K562 (cell line): ENCODE results near the gene GATA1. TPM values are rescaled to one million over a fixed set of nuclear protein-coding genes. Genes with fewer than 3 reads are reported as not detected.
A peak's percentile ranks its signal among the peaks of the same experiment; 100 is the strongest.

ENCODE experiments used
- ATAC-seq: fragments of 200-7000 bp; cut with Tn5 transposase; 3 replicates; pipeline ENCODE4 v1.9.1; 2020; ENCODE audit warnings: moderate library complexity
- BruUV-seq: library from RNA; stranded (reverse); fragments of 400-500 nt; replicated peaks from 2 replicates; lab custom pipeline; 2021; lab: Mats Ljungman, UMichigan
- CTCF ChIA-PET: fragments of 300-600 bp; formaldehyde crosslinking; extraction: SDS; loops from one replicate; lab custom pipeline; 2021; ENCODE audit warnings: low intra/inter-chr PET ratio; lab: Yijun Ruan, JAX
- POLR2A ChIA-PET: fragments of 300-600, 350-650 bp; sonication (Branson Sonifier 250); formaldehyde crosslinking; extraction: SDS; loops from one replicate; lab custom pipeline; 2021; ENCODE audit warnings: antibody characterized with exemption, inconsistent platforms; lab: Yijun Ruan, JAX
- DNase-seq, 4 experiments: peaks; one replicate each; pipeline versions ENCODE4 v3.0.0 to v3.0.0-alpha.2; 2011 to 2018; ENCODE audit warnings: low spot score in 3 of 4, mixed read lengths in 3 of 4; ENCODE audit errors: extremely low read depth in 1 of 4
- FAIRE-seq: peaks from 2 replicates; lab custom pipeline; 2011; peaks lifted over from hg19 to GRCh38; lab: Jason Lieb, UNC
- H2AFZ ChIP-seq: 2 replicates; pipeline ENCODE4 v1.6.0; 2011; ENCODE audit warnings: low read depth, low read length, control low read depth, inconsistent platforms
- H3K27ac ChIP-seq: fragments of 200-600 bp; 3 replicates; pipeline ENCODE4 v1.8.0; 2011; ENCODE audit warnings: low read depth, mild to moderate bottlenecking, control low read depth, inconsistent platforms, low read length, moderate library complexity, mixed read lengths; ENCODE audit errors: extremely low read depth
- H3K27me3 ChIP-seq, 2 experiments: fragments of 300-600 bp in 1 of 2; 2 replicates in 1 of 2; 3 replicates in 1 of 2; pipeline versions ENCODE4 v1.6.0 to v1.8.0; 2011; ENCODE audit warnings: inconsistent platforms in 2 of 2, low read length in 2 of 2, mild to moderate bottlenecking in 1 of 2, mixed read lengths in 1 of 2, moderate library complexity in 1 of 2; ENCODE audit not compliant: control insufficient read depth in 2 of 2, insufficient read depth in 2 of 2
- H3K36me3 ChIP-seq: fragments of 300-600 bp; 3 replicates; pipeline ENCODE4 v1.8.0; 2011; ENCODE audit warnings: mild to moderate bottlenecking, low read length, inconsistent platforms; ENCODE audit not compliant: control insufficient read depth, insufficient read depth
- H3K4me1 ChIP-seq, 2 experiments: fragments of 200-600 bp in 1 of 2; replicated peaks in 1 of 2; 2 replicates in 1 of 2; 3 replicates in 1 of 2; pipeline versions ENCODE4 v1.5.1 to v1.8.0; 2011; ENCODE audit warnings: inconsistent platforms in 2 of 2, low read length in 2 of 2, mild to moderate bottlenecking in 1 of 2, mixed read lengths in 1 of 2, moderate library complexity in 1 of 2; ENCODE audit not compliant: control insufficient read depth in 2 of 2, insufficient read depth in 2 of 2
- H3K4me2 ChIP-seq: 2 replicates; pipeline ENCODE4 v1.6.1; 2011; ENCODE audit warnings: low read length, control low read depth, inconsistent platforms, mixed read lengths; ENCODE audit not compliant: insufficient read depth
- H3K4me3 ChIP-seq: fragments of 200-600 bp; sonication (generic), shearing (Covaris generic); 2 replicates; pipeline ENCODE4 v1.5.1; 2016; ENCODE audit warnings: control low read depth, inconsistent platforms
- H3K79me2 ChIP-seq: fragments of 200-600 bp; 3 replicates; pipeline ENCODE4 v1.8.0; 2011; ENCODE audit warnings: low read length, inconsistent platforms; ENCODE audit not compliant: control insufficient read depth, insufficient read depth
- H3K9ac ChIP-seq, 2 experiments: 2 replicates each; pipeline versions ENCODE4 v1.6.0 to v1.6.1; 2011; ENCODE audit warnings: low read depth in 2 of 2, low read length in 2 of 2, control low read depth in 1 of 2, inconsistent platforms in 1 of 2, mild to moderate bottlenecking in 1 of 2, mixed read lengths in 1 of 2; ENCODE audit not compliant: insufficient read depth in 1 of 2
- H3K9me1 ChIP-seq: one replicate; pipeline ENCODE4 v1.6.0; 2011; ENCODE audit warnings: inconsistent platforms, mild to moderate bottlenecking, low read length, moderate library complexity; ENCODE audit not compliant: control insufficient read depth, insufficient read depth
- H3K9me3 ChIP-seq: replicated peaks from 2 replicates; pipeline ENCODE4 v1.5.1; 2011; ENCODE audit warnings: low read depth, low read length, inconsistent platforms; ENCODE audit not compliant: control insufficient read depth, insufficient read depth
- H4K20me1 ChIP-seq: replicated peaks from 2 replicates; pipeline ENCODE4 v1.6.1; 2011; ENCODE audit warnings: low read length, inconsistent platforms, mixed read lengths; ENCODE audit not compliant: control insufficient read depth, insufficient read depth
- NFYB ChIP-seq: IDR thresholded peaks from 2 replicates; pipeline ENCODE4 v1.6.1; 2011; ENCODE audit warnings: mild to moderate bottlenecking, moderate library complexity; ENCODE audit not compliant: insufficient read length; ENCODE audit errors: extremely low read depth
- YY1 ChIP-seq, 3 experiments: IDR thresholded peaks; 2 replicates each; pipeline ENCODE4 v1.6.1; 2011; ENCODE audit warnings: low read length in 2 of 3, mild to moderate bottlenecking in 2 of 3, moderate library complexity in 2 of 3, borderline replicate concordance in 1 of 3, control low read depth in 1 of 3, low read depth in 1 of 3; ENCODE audit not compliant: insufficient read depth in 3 of 3, insufficient replicate concordance in 2 of 3, control insufficient read depth in 1 of 3, insufficient read length in 1 of 3; ENCODE audit errors: extremely low read depth in 1 of 3
- ZNF24 ChIP-seq: fragments of 450-650 bp; IDR thresholded peaks from 2 replicates; pipeline ENCODE4 v1.6.1; 2016
- ZNF263 ChIP-seq: sonication (generic); formaldehyde crosslinking; IDR thresholded peaks from 2 replicates; pipeline ENCODE4 v1.8.0; 2022; ENCODE audit warnings: mild to moderate bottlenecking, missing genetic modification reagents, borderline replicate concordance
- WGBS: fragments of 100-300 bp; shearing (Covaris generic); methylation state at CpG from one replicate; pipeline ENCODE4 v1.1.6; 2016; ENCODE audit warnings: low coverage, mixed read lengths; ENCODE audit not compliant: insufficient coverage; ENCODE audit errors: missing lambda C conversion rate; 5-methylcytosine and 5-hydroxymethylcytosine counted together
- in situ Hi-C: fragments of 300-500 bp; cut with MboI; formaldehyde crosslinking; loops from 4 replicates; pipeline ENCODE4 v1.15.0; 2018; ENCODE audit warnings: inconsistent platforms, mixed read lengths
- intact Hi-C: fragments of 100-400 bp; cut with micrococcal nuclease; formaldehyde crosslinking; loops from 2 replicates; pipeline ENCODE4 v1.14.2; 2022
- polyA plus RNA-seq, 8 experiments: library from polyadenylated mRNA; depleted of rRNA in 4 of 8; stranded (reverse) in 5 of 8; unstranded in 3 of 8; fragments of >200 nt; fragmentation: Nextera tagmentation in 2 of 8; fragmentation: Illumina TruSeq in 1 of 8; extraction: Ambion mirVana in 2 of 8; extraction: Trizol in 1 of 8; gene quantifications; 2 replicates each; pipeline versions ENCODE4 v1.2.1 to v1.2.3, GENCODE V29; 2011 to 2014; ENCODE audit warnings: inconsistent platforms in 1 of 8, missing spikeins in 1 of 8
- total RNA-seq, 7 experiments: library from RNA; depleted of rRNA in 6 of 7; stranded (reverse); fragments of >200 nt in 6 of 7; fragmentation: Illumina TruSeq in 2 of 7; extraction: Trizol in 2 of 7; gene quantifications; 2 replicates each; pipeline versions ENCODE4 v1.2.1 to v1.2.3, GENCODE V29; 2011 to 2021; ENCODE audit warnings: low replicate concordance in 1 of 7
- TF ChIP-seq, protein P1 (sequence below), 2 experiments: fragments of 450-650 bp; conservative IDR thresholded peaks; 2 replicates each; pipeline ENCODE4 v1.6.1; 2017; ENCODE audit warnings: mild to moderate bottlenecking in 2 of 2, moderate library complexity in 2 of 2

GATA1 gene
- total and polyA plus RNA-seq, 9 of the 15 experiments (the other 6 are each of a cell fraction or from before 2014, with no cell fraction given), result 11.9 to 291 (median 116) TPM

- CTCF ChIA-PET, result no interaction called here
- peaks cover 4 to 13% of the 10 kb centered on the region in 2 experiments; a peak in 4 of 5 replicates for H3K4me1 ChIP-seq
- intact Hi-C loops (no loop called here), in situ Hi-C loops (no loop called here)
- no peak overlapping the region for H3K4me2 ChIP-seq
- no peaks in the 10 kb centered on the region for H3K9me1 ChIP-seq
- H2AFZ ChIP-seq, result no peak overlapping the region
- DNase-seq (peak in 1 of 4 experiments; percentile 34), FAIRE-seq (no peak), ATAC-seq (no peak)
- 95% methylated on average over 3 of the region's 8 CpGs for WGBS
- no peaks in the 10 kb centered on the region for H3K36me3 ChIP-seq
- peaks cover 9% of the 10 kb centered on the region; the same call in 2 of the 3 replicates for H3K79me2 ChIP-seq
- no peaks in the 10 kb centered on the region for H3K27me3 ChIP-seq
- no peak overlapping the region for H3K27ac ChIP-seq
- BruUV-seq, result no TSS peak
- TF ChIP-seq YY1 (IDR thresholded peaks at IDR 0.05; ENCODE audit: borderline replicate concordance in 1 of 3, control insufficient read depth in 1 of 3, extremely low read depth in 1 of 3, insufficient read depth in 3 of 3, insufficient read length in 1 of 3, insufficient replicate concordance in 2 of 3, low read depth in 1 of 3, low read length in 2 of 3) (peak in 1 of 3 experiments; percentile 12), NFYB (peak; percentile 29), ZNF24 (no peak), ZNF263 (CRISPR knock-in tag) (no peak)
- TF ChIP-seq, protein P1, sequence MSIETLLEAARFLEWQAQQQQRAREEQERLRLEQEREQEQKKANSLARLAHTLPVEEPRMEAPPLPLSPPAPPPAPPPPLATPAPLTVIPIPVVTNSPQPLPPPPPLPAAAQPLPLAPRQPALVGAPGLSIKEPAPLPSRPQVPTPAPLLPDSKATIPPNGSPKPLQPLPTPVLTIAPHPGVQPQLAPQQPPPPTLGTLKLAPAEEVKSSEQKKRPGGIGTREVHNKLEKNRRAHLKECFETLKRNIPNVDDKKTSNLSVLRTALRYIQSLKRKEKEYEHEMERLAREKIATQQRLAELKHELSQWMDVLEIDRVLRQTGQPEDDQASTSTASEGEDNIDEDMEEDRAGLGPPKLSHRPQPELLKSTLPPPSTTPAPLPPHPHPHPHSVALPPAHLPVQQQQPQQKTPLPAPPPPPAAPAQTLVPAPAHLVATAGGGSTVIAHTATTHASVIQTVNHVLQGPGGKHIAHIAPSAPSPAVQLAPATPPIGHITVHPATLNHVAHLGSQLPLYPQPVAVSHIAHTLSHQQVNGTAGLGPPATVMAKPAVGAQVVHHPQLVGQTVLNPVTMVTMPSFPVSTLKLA (conservative IDR thresholded peaks at IDR 0.05), result no peak
- POLR2A ChIA-PET, result interaction anchor here (0.6 kb wide), 1 partner anchor 14 kb away, joined by 3 read pairs; no protein-coding TSS in a partner anchor
- H3K4me3 ChIP-seq, result no peak overlapping the region
- no peak overlapping the region for H3K9ac ChIP-seq
- no peaks in the 10 kb centered on the region for H3K9me3 ChIP-seq
- no peaks in the 10 kb centered on the region for H4K20me1 ChIP-seq
Measured at GRCh38 chrX:48741834-48742233, 44.6 kb upstream of the GATA1 start.
